HuH-7.5 (cell line): Measurements from ENCODE around the gene ASB13.
"Not testable (repeated sequence)": the region's sequence is repeated elsewhere in the genome, so short reads cannot be mapped to it uniquely, and the experiment has no call there.

Experiments
- DNase-seq: peaks from one replicate; pipeline ENCODE4 v3.0.0; 2011; ENCODE audit warnings: low spot score

Gene ASB13

GRCh38 chr10:5623081-5623748 lies 43.2 kb downstream of the ASB13 start:
- peak; percentile 88 for DNase-seq

- no peak for DNase-seq
Measured at GRCh38 chr10:5622186-5622960, 44.0 kb downstream of the ASB13 start.

- DNase-seq = not testable (repeated sequence)
Measured at GRCh38 chr10:5621371-5621770, 45.0 kb downstream of the ASB13 start.

- DNase-seq = no peak
Measured at GRCh38 chr10:5620966-5621365, 45.4 kb downstream of the ASB13 start.

GRCh38 chr10:5620223-5620721 lies 46.1 kb downstream of the ASB13 start:
- no peak for DNase-seq

- no peak for DNase-seq
Measured at GRCh38 chr10:5619362-5620211, 46.8 kb downstream of the ASB13 start.

GRCh38 chr10:5618829-5619228 lies 47.6 kb downstream of the ASB13 start:
- DNase-seq = no peak

- DNase-seq = no peak
Measured at GRCh38 chr10:5618042-5618441, 48.4 kb downstream of the ASB13 start.

- DNase-seq = no peak
Measured at GRCh38 chr10:5617521-5617920, 48.9 kb downstream of the ASB13 start.

- DNase-seq = no peak
Measured at GRCh38 chr10:5616836-5617235, 49.6 kb downstream of the ASB13 start.

- no peak for DNase-seq
Measured at GRCh38 chr10:5616046-5616445, 50.3 kb downstream of the ASB13 start.

GRCh38 chr10:5615316-5615715 lies 51.1 kb downstream of the ASB13 start:
- DNase-seq = no peak

- no peak for DNase-seq
Measured at GRCh38 chr10:5614155-5614721, 52.2 kb downstream of the ASB13 start.

- DNase-seq = no peak
Measured at GRCh38 chr10:5613481-5614154, 52.8 kb downstream of the ASB13 start.

GRCh38 chr10:5611899-5612680 lies 54.3 kb downstream of the ASB13 start:
- DNase-seq = no peak

GRCh38 chr10:5609952-5610616 lies 56.3 kb downstream of the ASB13 start:
- DNase-seq = no peak

GRCh38 chr10:5608608-5609220 lies 57.7 kb downstream of the ASB13 start:
- DNase-seq = no peak

GRCh38 chr10:5607594-5607993 lies 58.8 kb downstream of the ASB13 start:
- DNase-seq = no peak

- no peak for DNase-seq
Measured at GRCh38 chr10:5606864-5607263, 59.5 kb downstream of the ASB13 start.

GRCh38 chr10:5606321-5606720 lies 60.1 kb downstream of the ASB13 start:
- DNase-seq = no peak
